Mesenchymal stem cell (in vitro differentiated cells and primary cell): Measurements from ENCODE around the gene ACER3.

ENCODE experiments used
- DNase-seq: peaks from one replicate; pipeline ENCODE4 v3.0.0-alpha.2; 2013
- H2AFZ ChIP-seq: one replicate; pipeline ENCODE4 v1.6.1; 2013; ENCODE audit warnings: low read depth, mild to moderate bottlenecking, control low read depth, inconsistent platforms, low read length, moderate library complexity
- H2AK5ac ChIP-seq: 2 replicates; pipeline ENCODE4 v1.6.1; 2013; ENCODE audit warnings: low read length, moderate library complexity, mild to moderate bottlenecking, inconsistent platforms; ENCODE audit not compliant: severe bottlenecking
- H2BK120ac ChIP-seq: one replicate; pipeline ENCODE4 v1.6.1; 2013; ENCODE audit warnings: low read depth, mild to moderate bottlenecking, inconsistent platforms, low read length, moderate library complexity
- H2BK12ac ChIP-seq, 2 experiments: one replicate each; pipeline ENCODE4 v1.6.1; 2013; ENCODE audit warnings: inconsistent platforms in 2 of 2, low read length in 2 of 2, mild to moderate bottlenecking in 2 of 2, moderate library complexity in 2 of 2, control low read depth in 1 of 2
- H2BK15ac ChIP-seq: one replicate; pipeline ENCODE4 v1.6.1; 2013; ENCODE audit warnings: mild to moderate bottlenecking, low read depth, inconsistent platforms; ENCODE audit not compliant: poor library complexity, severe bottlenecking
- H2BK5ac ChIP-seq: 2 replicates; pipeline ENCODE4 v1.6.1; 2013; ENCODE audit warnings: low read depth, mild to moderate bottlenecking, low read length, control low read depth, inconsistent platforms; ENCODE audit not compliant: poor library complexity, severe bottlenecking
- H3K14ac ChIP-seq, 2 experiments: one replicate each; pipeline ENCODE4 v1.6.1; 2013; ENCODE audit warnings: inconsistent platforms in 2 of 2, low read length in 2 of 2, control low read depth in 1 of 2, mild to moderate bottlenecking in 1 of 2, moderate library complexity in 1 of 2
- H3K18ac ChIP-seq, 2 experiments: one replicate each; pipeline ENCODE4 v1.6.1; 2013; ENCODE audit warnings: inconsistent platforms in 2 of 2, low read length in 2 of 2, control low read depth in 1 of 2, low read depth in 1 of 2, mild to moderate bottlenecking in 1 of 2
- H3K23ac ChIP-seq, 2 experiments: one replicate each; pipeline ENCODE4 v1.6.1; 2013; ENCODE audit warnings: inconsistent platforms in 2 of 2, low read length in 2 of 2, mild to moderate bottlenecking in 2 of 2, moderate library complexity in 2 of 2, control low read depth in 1 of 2
- H3K27ac ChIP-seq: 2 replicates; pipeline ENCODE4 v1.5.1; 2013; ENCODE audit warnings: mild to moderate bottlenecking, moderate library complexity, low read length, control low read depth, inconsistent platforms; ENCODE audit not compliant: poor library complexity, severe bottlenecking
- H3K27me3 ChIP-seq, 2 experiments: 2 replicates each; pipeline versions ENCODE4 v1.6.1 to v1.7.0; 2013; ENCODE audit warnings: low read length in 2 of 2, mild to moderate bottlenecking in 2 of 2, moderate library complexity in 2 of 2, control low read depth in 1 of 2, inconsistent platforms in 1 of 2; ENCODE audit not compliant: control insufficient read depth in 1 of 2, insufficient read depth in 1 of 2
- H3K36me3 ChIP-seq, 2 experiments: 2 replicates each; pipeline versions ENCODE4 v1.6.1 to v1.7.0; 2013; ENCODE audit warnings: low read length in 2 of 2, control low read depth in 1 of 2, inconsistent platforms in 1 of 2, low read depth in 1 of 2, mild to moderate bottlenecking in 1 of 2; ENCODE audit not compliant: insufficient read depth in 2 of 2, control insufficient read depth in 1 of 2
- H3K4ac ChIP-seq, 2 experiments: one replicate each; pipeline ENCODE4 v1.6.1; 2013; ENCODE audit warnings: inconsistent platforms in 2 of 2, low read length in 2 of 2, mild to moderate bottlenecking in 2 of 2, moderate library complexity in 2 of 2, control low read depth in 1 of 2, low read depth in 1 of 2
- H3K4me1 ChIP-seq: 2 replicates; pipeline ENCODE4 v1.6.1; 2013; ENCODE audit warnings: low read depth, low read length, control low read depth; ENCODE audit not compliant: control insufficient read depth, insufficient read depth
- H3K4me2 ChIP-seq: 2 replicates; pipeline ENCODE4 v1.6.1; 2013; ENCODE audit warnings: low read length, mild to moderate bottlenecking, inconsistent platforms; ENCODE audit not compliant: poor library complexity, severe bottlenecking
- H3K4me3 ChIP-seq, 2 experiments: 2 replicates each; pipeline versions ENCODE4 v1.5.1 to v1.7.0; 2013; ENCODE audit warnings: low read length in 2 of 2, mild to moderate bottlenecking in 2 of 2, control low read depth in 1 of 2, low read depth in 1 of 2; ENCODE audit not compliant: insufficient read depth in 1 of 2
- H3K79me1 ChIP-seq: replicated peaks from 2 replicates; pipeline ENCODE4 v1.6.1; 2013; ENCODE audit warnings: mild to moderate bottlenecking, control low read depth, low read length, inconsistent platforms; ENCODE audit not compliant: poor library complexity, severe bottlenecking
- H3K9ac ChIP-seq: 2 replicates; pipeline ENCODE4 v1.7.0; 2013; ENCODE audit warnings: mild to moderate bottlenecking, low read length, moderate library complexity
- H3K9me3 ChIP-seq: 2 replicates; pipeline ENCODE4 v1.7.0; 2013; ENCODE audit warnings: mild to moderate bottlenecking, low read length; ENCODE audit not compliant: control insufficient read depth
- H4K8ac ChIP-seq: one replicate; pipeline ENCODE4 v1.6.1; 2013; ENCODE audit warnings: inconsistent platforms, mild to moderate bottlenecking, low read length, moderate library complexity
- H4K91ac ChIP-seq: one replicate; pipeline ENCODE4 v1.6.1; 2013; ENCODE audit warnings: mild to moderate bottlenecking, low read length, inconsistent platforms
- WGBS: methylation state at CpG from one replicate; pipeline ENCODE4 v1.1.7; 2013; ENCODE audit warnings: mixed read lengths; 5-methylcytosine and 5-hydroxymethylcytosine counted together

ACER3 gene

DNA sequence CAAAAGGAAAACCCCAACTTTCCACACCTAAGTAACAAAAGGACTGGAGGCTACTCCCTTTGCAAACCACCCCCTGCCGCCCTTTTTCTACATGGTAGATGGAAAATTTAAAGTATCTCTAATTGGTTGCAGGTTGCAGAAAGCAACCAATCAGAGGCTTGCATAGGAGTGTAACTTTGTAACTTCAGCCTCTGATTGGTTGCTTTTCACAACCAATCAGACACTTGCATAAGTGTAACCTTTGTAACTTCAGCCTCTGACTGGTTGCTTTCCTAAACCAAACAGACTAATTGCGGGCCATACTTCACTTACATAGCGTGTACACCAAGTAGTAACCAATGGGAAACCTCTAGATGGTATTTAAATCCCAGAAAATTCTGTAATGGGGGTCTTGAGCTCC lies 16.8 kb upstream of the ACER3 start:
- Histone ChIP-seq H4K91ac (no peak overlapping the region), H3K4me1 (no peaks in the 10 kb centered on the region), H2BK12ac (no peak overlapping the region), H2AK5ac (no peak overlapping the region), H4K8ac (no peak overlapping the region), H3K79me1 (no peaks in the 10 kb centered on the region), H3K4me2 (no peak overlapping the region), H3K18ac (no peak overlapping the region), H3K23ac (no peak overlapping the region), H2AFZ (no peak overlapping the region), H2BK120ac (no peak overlapping the region), H3K14ac (no peak overlapping the region), H2BK15ac (no peak overlapping the region), H3K4ac (no peak overlapping the region), H3K36me3 (no peaks in the 10 kb centered on the region), H3K4me3 (no peak overlapping the region), H3K9me3 (no peaks in the 10 kb centered on the region), H3K9ac (no peak overlapping the region), H2BK5ac (no peak overlapping the region), H3K27me3 (peaks cover 17 to 26% of the 10 kb centered on the region in 2 experiments), H3K27ac (no peak overlapping the region)
- no peak for DNase-seq
- 100% methylated on average over 2 of the region's 3 CpGs for WGBS

DNA sequence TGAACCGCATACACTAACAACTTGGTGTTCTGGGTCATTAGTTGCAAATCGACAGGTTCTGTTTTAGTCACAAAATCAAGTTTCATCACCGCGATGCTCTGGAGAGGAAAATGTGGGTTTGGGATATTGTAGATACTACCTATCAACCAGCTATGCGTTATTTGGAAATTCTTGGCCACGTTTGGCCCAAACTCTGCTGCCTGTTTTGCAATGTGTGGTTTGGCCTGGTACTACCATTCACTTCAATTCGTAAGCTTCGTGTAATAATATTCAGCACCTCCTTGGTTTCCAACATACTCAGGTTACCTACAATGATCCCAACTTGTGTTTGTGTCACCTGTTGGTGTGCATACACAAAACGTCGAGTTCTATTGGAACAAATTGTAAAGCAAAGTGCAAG lies 16.2 kb upstream of the ACER3 start:
- no peak overlapping the region for H4K91ac ChIP-seq
- H2BK15ac ChIP-seq: no peak overlapping the region
- no peaks in the 10 kb centered on the region for H3K79me1 ChIP-seq
- no peak overlapping the region for H2BK12ac ChIP-seq
- no peaks in the 10 kb centered on the region for H3K9me3 ChIP-seq
- H2BK5ac ChIP-seq: no peak overlapping the region
- H3K23ac ChIP-seq: no peak overlapping the region
- 93% methylated on average over 8 of the region's 10 CpGs for WGBS
- no peak overlapping the region for H3K18ac ChIP-seq
- no peak overlapping the region for H3K4me2 ChIP-seq
- H2BK120ac ChIP-seq: no peak overlapping the region
- no peak for DNase-seq
- peaks cover 21 to 24% of the 10 kb centered on the region in 2 experiments for H3K27me3 ChIP-seq
- H3K4me1 ChIP-seq: no peaks in the 10 kb centered on the region
- no peak overlapping the region for H3K4me3 ChIP-seq
- no peak overlapping the region for H3K4ac ChIP-seq
- H3K27ac ChIP-seq: no peak overlapping the region
- H3K36me3 ChIP-seq: no peaks in the 10 kb centered on the region
- no peak overlapping the region for H4K8ac ChIP-seq
- H3K9ac ChIP-seq: no peak overlapping the region
- H2AK5ac ChIP-seq: no peak overlapping the region
- H2AFZ ChIP-seq: no peak overlapping the region
- H3K14ac ChIP-seq: no peak overlapping the region

DNA sequence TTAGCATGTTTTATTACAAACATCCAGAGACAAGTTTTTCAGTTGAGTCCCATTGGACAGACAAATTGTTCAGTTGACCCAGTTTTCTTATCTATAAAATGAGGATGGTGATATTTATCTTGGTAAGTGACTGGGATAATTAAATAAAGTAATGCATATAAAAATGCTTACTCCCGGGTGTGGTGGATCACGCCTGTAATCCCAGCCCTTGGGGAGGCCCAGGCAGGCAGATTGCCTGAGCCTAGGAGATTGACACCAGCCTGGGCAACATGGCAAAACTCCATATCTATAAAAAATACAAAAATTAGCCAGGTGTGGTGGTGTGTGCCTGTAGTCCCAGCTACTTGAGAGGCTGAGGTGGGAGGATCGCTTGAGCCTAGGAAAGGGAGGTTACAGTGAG lies 15.6 kb upstream of the ACER3 start:
- no peaks in the 10 kb centered on the region for H3K79me1 ChIP-seq
- no peaks in the 10 kb centered on the region for H3K4me1 ChIP-seq
- H2BK5ac ChIP-seq: no peak overlapping the region
- H3K9ac ChIP-seq: no peak overlapping the region
- no peak overlapping the region for H2AFZ ChIP-seq
- no peak overlapping the region for H2BK15ac ChIP-seq
- H3K9me3 ChIP-seq: no peaks in the 10 kb centered on the region
- H3K4ac ChIP-seq: no peak overlapping the region
- H4K91ac ChIP-seq: no peak overlapping the region
- no peak for DNase-seq
- no peak overlapping the region for H2AK5ac ChIP-seq
- WGBS: 82% methylated on average over 3 of the region's 3 CpGs
- H4K8ac ChIP-seq: no peak overlapping the region
- H3K14ac ChIP-seq: no peak overlapping the region
- H3K27ac ChIP-seq: no peak overlapping the region
- H3K18ac ChIP-seq: no peak overlapping the region
- no peak overlapping the region for H3K4me2 ChIP-seq
- H3K4me3 ChIP-seq: no peak overlapping the region
- no peak overlapping the region for H2BK120ac ChIP-seq
- no peak overlapping the region for H3K23ac ChIP-seq
- peaks cover 26% of the 10 kb centered on the region in 2 experiments for H3K27me3 ChIP-seq
- no peak overlapping the region for H2BK12ac ChIP-seq
- no peaks in the 10 kb centered on the region for H3K36me3 ChIP-seq

DNA sequence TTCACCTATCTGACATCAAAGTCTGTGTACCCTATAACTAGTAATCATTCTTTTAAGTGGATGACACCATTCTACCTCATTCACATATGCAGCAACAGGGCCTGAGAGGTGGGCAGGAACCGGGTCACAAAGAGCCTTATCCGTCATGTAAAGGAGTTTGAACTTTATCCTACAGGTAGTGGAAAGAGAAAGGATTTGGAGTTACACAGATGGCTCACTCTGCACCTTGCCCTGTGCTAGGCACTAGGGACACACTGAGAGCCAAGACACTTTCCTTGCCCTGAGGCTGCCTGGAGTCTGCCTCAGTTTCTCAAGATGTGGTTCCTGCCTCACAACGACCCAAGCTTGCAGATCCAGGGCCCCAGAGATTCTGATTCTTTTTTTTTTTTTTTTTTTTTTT lies 14.3 kb upstream of the ACER3 start:
- no peak for DNase-seq
- Histone ChIP-seq H2AFZ (no peak overlapping the region), H3K14ac (no peak overlapping the region), H4K91ac (no peak overlapping the region), H2BK15ac (no peak overlapping the region), H3K36me3 (no peaks in the 10 kb centered on the region), H4K8ac (no peak overlapping the region), H3K4me3 (no peak overlapping the region), H3K27ac (no peak overlapping the region), H3K4me2 (no peak overlapping the region), H3K9me3 (no peaks in the 10 kb centered on the region), H3K4ac (no peak overlapping the region), H3K18ac (no peak overlapping the region), H2BK120ac (no peak overlapping the region), H3K9ac (no peak overlapping the region), H2BK5ac (no peak overlapping the region), H3K4me1 (no peaks in the 10 kb centered on the region), H2AK5ac (no peak overlapping the region), H3K23ac (no peak overlapping the region), H2BK12ac (no peak overlapping the region), H3K79me1 (no peaks in the 10 kb centered on the region), H3K27me3 (peaks cover 28 to 32% of the 10 kb centered on the region in 2 experiments)
- WGBS: 85% methylated on average over 3 of the region's 3 CpGs
